GM12875 (cell line): ENCODE data around the gene TMEM213.

Experiments used
- H3K4me3 ChIP-seq: one replicate; pipeline ENCODE4 v1.5.1; 2011; ENCODE audit warnings: low read depth, low read length, control low read depth
- CTCF ChIP-seq: IDR thresholded peaks from 2 replicates; pipeline ENCODE4 v1.5.1; 2011; ENCODE audit warnings: low read depth, mild to moderate bottlenecking, control low read depth, inconsistent platforms, low read length, moderate library complexity, borderline replicate concordance; ENCODE audit not compliant: insufficient read depth

The TMEM213 gene

GRCh38 chr7:138822867-138823535 lies 25.2 kb downstream of the TMEM213 start:
- no peak for TF ChIP-seq CTCF
- H3K4me3 ChIP-seq, result no peak overlapping the region

GRCh38 chr7:138825049-138825721 lies 27.4 kb downstream of the TMEM213 start:
- no peak for TF ChIP-seq CTCF
- no peak overlapping the region for H3K4me3 ChIP-seq

- TF ChIP-seq CTCF, result no peak
- H3K4me3 ChIP-seq, result no peak overlapping the region
These were observed 30.5 kb downstream of the TMEM213 start for GRCh38 chr7:138828302-138828701.

- no peak overlapping the region for H3K4me3 ChIP-seq
- TF ChIP-seq CTCF, result no peak
These were observed 31.5 kb downstream of the TMEM213 start for GRCh38 chr7:138829335-138829734.

GRCh38 chr7:138832966-138833365 lies 35.2 kb downstream of the TMEM213 start:
- H3K4me3 ChIP-seq, result no peak overlapping the region

GRCh38 chr7:138833596-138833995 lies 35.8 kb downstream of the TMEM213 start:
- no peak for TF ChIP-seq CTCF
- no peak overlapping the region for H3K4me3 ChIP-seq

More at GRCh38 chr7:138832966-138833365, 35.2 kb downstream of the TMEM213 start:
- TF ChIP-seq CTCF, result no peak

GRCh38 chr7:138834583-138834982 lies 36.8 kb downstream of the TMEM213 start:
- H3K4me3 ChIP-seq, result no peak overlapping the region
- no peak for TF ChIP-seq CTCF
